Hypothalamus (tissue), 51 donors: ENCODE measurements around the gene PAPSS2.
"Not testable (repeated sequence)": the region's sequence is repeated elsewhere in the genome, so short reads cannot be mapped to it uniquely, and the experiment has no call there.

Experiments used
- DNase-seq, 51 donors: peaks; one replicate each; lab custom pipeline; 2025; lab: John Stamatoyannopoulos, UW

Gene PAPSS2

DNA sequence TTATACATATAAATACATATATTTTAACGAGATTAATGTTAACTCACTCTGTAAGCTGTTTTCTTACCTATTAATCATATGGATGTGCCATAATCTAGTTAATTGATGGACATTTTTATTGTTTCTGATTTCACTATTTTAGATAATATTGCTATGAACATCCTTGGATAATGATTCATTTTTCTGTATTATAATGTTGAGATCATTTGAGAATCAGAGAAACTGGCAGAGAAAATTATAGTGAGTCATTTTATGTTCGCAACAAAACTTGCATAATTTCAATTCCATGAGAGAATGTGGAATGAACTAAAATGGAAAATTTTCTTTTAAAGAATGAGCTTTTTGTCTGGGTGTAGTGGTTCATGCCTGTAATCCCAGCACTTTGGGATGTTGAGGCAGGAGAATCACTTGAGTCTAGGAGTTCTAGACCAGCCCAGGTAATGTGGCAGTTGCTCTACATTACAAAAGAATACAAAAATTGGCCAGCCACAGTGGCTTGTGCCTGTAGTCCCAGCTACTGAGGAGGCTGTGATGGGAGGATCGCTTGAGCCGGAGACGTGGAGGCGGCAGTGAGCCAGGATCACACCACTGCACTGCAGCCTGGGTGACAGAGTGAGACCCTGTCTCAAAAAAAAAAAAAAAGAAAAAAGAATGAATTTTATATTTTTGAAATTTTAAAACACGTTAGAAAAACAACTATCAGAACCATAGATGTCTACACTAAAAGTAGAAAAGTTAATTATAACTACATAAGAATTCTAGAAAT is 40.5 kb downstream of the PAPSS2 start:
- DNase-seq, result no peak

GRCh38 chr10:87702260-87702972 is 42.7 kb downstream of the PAPSS2 start:
- no peak for DNase-seq

DNA sequence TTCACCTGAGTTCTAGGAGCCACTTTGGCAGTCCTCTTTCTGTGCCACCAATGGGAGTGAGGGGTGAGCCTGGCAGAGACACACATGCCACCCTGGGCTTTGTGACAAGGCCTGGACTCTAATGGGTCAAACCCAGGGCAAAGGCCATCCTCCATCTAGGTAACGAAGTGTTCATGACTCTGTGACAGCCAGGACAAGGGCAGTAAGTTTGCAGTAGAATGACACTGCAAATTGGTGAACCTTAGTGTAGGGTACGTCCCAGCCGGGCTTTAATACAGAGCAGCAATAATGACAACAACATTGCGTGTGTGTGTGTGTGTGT is 43.3 kb downstream of the PAPSS2 start:
- DNase-seq, result no peak

GRCh38 chr10:87703771-87704170 is 44.1 kb downstream of the PAPSS2 start:
- no peak for DNase-seq

- DNase-seq, result no peak
These were observed 45.7 kb downstream of the PAPSS2 start for GRCh38 chr10:87705339-87705738.

- no peak for DNase-seq
These were observed 47.1 kb downstream of the PAPSS2 start for GRCh38 chr10:87706731-87707130.

GRCh38 chr10:87707254-87707653 is 47.6 kb downstream of the PAPSS2 start:
- no peak for DNase-seq

DNA sequence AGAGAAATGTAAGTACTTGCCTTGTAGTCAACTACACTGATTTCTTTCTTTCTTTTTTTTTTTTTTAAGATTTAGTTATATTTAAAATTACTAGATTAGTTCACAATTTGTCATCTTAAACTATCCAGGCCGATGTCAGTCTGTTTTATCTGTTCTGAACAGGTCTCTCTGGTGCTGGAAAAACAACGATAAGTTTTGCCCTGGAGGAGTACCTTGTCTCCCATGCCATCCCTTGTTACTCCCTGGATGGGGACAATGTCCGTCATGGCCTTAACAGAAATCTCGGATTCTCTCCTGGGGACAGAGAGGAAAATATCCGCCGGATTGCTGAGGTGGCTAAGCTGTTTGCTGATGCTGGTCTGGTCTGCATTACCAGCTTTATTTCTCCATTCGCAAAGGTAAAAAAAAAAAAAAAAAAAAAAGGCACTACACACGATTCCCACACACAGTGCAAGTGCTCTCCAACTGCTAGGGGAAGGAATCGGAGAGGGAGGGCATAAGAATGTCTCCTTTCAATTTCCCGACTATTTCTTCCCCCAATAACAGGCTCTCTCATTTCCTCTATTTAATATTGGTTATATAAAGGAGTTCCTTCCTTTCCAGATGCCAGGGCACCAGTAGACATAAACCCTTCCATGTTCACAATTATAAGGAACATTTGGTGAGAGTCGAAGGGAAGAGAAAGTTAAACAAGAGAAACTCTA is 53.4 kb downstream of the PAPSS2 start:
- no peak for DNase-seq

DNA sequence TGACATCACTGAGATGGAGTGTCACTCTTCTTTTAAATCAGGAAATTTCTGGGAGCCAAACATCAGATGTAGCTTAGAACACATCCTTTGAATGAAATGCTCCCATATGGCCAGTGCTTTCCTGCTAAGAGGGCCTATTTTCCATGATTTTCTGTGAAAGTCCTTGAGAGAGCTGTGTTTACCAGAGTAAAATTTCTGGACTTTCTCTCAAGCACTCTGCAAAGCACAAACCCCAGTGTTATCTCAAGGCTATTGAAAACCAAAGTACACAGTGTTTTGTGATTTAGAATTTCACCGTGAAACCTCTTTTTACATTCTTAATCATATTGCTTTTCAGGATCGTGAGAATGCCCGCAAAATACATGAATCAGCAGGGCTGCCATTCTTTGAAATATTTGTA is 54.0 kb downstream of the PAPSS2 start:
- no peak for DNase-seq

GRCh38 chr10:87715552-87716347 is 56.1 kb downstream of the PAPSS2 start:
- DNase-seq, result no peak

GRCh38 chr10:87716348-87716670 is 56.6 kb downstream of the PAPSS2 start:
- DNase-seq, result no peak

- DNase-seq, result no peak
These were observed 61.0 kb downstream of the PAPSS2 start for GRCh38 chr10:87720665-87721064.

DNA sequence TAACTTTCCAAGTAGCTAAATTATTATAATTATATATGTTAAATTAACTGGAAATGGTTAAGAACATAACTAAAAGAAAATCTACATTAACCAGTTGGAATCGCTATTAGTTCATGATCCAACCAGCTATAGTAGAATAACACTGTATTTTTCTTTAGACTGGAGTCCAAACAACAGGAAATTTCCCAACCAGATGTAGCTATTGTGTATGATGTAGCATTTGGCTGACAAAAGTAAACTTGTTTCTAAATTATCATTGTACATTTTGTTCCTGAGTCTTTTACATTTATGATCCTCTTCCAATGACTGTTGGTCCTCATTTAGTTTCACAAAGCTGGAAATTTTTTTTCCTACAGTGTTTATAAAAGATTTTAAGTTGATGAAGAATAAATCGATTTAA is 62.1 kb downstream of the PAPSS2 start:
- no peak for DNase-seq

- no peak for DNase-seq
These were observed 63.0 kb downstream of the PAPSS2 start for GRCh38 chr10:87722716-87723115.

DNA sequence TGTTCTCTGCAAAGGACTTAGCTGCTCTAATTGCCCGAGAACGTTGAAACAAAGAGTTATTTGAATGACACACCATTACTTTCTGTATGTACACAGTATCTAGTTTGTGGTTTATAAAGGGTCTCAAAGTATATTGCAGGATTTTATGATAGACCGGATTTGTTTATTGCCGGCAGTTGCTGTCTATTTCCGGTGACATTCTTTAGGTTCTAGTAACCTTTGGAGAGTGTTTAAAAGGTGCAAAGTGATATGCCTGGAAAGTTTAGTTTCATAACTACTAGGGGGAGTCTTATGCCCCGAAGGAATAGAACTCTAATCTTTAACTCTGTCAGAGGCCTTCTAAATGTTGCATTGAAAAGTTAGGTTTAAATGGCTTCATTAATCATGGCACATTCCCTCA is 63.8 kb downstream of the PAPSS2 start:
- DNase-seq, result no peak

GRCh38 chr10:87724789-87725188 is 65.1 kb downstream of the PAPSS2 start:
- DNase-seq, result no peak

GRCh38 chr10:87729940-87730339 is 70.3 kb downstream of the PAPSS2 start:
- DNase-seq, result no peak

- no peak for DNase-seq
These were observed 73.4 kb downstream of the PAPSS2 start for GRCh38 chr10:87733081-87733480.

DNA sequence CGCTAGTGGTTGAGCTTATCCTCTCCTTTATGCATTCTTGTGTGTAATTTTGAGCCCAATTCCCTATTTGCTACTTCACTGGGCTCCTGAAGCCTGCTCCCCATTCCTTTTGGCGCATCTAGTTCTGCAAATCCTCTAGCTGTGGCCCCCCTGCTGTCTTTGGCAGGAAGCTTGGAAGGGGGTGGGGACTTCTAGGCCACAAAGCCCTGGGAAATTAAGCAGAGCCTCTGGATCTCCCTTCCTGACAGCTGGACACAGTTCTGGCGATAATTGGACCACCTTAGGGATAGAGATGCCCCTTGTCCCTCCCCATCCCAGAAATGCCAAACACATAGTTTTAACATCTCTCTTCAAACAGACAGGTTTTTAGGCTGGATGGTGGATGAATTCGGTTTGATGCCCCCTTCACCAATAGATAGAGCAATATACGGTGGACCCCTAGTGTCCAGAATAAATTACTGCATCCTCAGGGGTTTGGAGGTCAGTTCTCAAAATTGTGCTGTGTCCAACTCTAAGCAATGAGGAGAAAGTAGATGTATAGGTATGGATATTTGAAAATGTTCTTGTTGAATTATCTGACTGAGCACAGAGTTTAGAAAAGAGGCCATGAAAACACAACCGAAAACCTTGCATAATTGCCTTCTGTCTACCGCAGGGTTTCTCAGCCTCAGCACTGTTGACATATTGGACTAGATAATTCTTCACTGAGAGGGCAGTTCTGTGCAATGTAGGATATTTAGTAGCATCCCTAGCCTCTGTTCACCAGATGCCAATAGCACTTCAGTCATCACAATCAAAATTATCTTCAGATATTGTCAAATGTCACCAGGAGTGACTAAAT is 75.5 kb downstream of the PAPSS2 start:
- peak in 18 of 51 donors; percentile 1 to 37 (median 9) for DNase-seq

DNA sequence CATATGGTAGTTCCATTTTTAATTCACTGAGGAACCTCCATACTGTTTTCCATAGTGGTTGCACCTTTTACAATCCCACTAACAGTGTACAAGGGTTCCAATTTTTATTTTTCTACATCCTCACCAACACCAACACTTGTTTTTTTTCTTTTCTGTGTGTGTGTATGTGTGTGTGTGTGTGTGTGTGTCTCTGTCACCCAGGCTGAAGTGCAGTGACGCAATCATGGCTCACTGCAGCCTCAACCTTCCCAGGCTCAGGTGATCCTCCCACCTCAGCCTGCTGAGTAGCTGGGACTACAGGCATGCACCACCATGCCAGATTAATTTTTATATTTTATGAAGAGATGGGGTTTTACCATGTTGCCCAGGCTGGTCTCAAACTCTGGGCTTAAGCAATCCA is 78.6 kb downstream of the PAPSS2 start:
- DNase-seq, result not testable (repeated sequence)
